Transverse colon (tissue), 4 donors: Measurements from ENCODE around the gene ATG2A. TPM values are rescaled to one million over a fixed set of nuclear protein-coding genes. Genes with fewer than 3 reads are reported as not detected.

Experiments used
- DNase-seq: peaks from one replicate; pipeline ENCODE4 v3.0.0-alpha.2; 2019
- H3K27ac ChIP-seq, 4 donors: fragments of 200-600 bp; sonication (generic); 2 replicates each; pipeline ENCODE4 v1.5.1; 2016 to 2018; ENCODE audit warnings: inconsistent platforms in 4 of 4
- H3K27me3 ChIP-seq: fragments of 200-600 bp; sonication (generic); 2 replicates; pipeline ENCODE4 v1.5.1; 2017; ENCODE audit warnings: inconsistent platforms
- H3K36me3 ChIP-seq, 4 donors: fragments of 200-600 bp; sonication (generic); 2 replicates each; pipeline ENCODE4 v1.5.1; 2017 to 2019; ENCODE audit warnings: inconsistent platforms in 4 of 4
- H3K4me1 ChIP-seq, 4 donors: fragments of 200-600 bp; sonication (generic); 2 replicates each; pipeline ENCODE4 v1.5.1; 2017 to 2020; ENCODE audit warnings: inconsistent platforms in 4 of 4
- H3K4me3 ChIP-seq, 4 donors: fragments of 200-600 bp; sonication (generic); 1 replicate in 1 of 4; 2 replicates in 3 of 4; pipeline versions ENCODE4 v1.5.1 to v1.6.1; 2017 to 2019; ENCODE audit warnings: inconsistent platforms in 4 of 4
- H3K9me3 ChIP-seq, 2 donors: fragments of 200-600 bp; sonication (generic); 2 replicates each; pipeline ENCODE4 v1.5.1; 2017 to 2019; ENCODE audit warnings: inconsistent platforms in 2 of 2
- EP300 ChIP-seq: sonication (generic); formaldehyde crosslinking; IDR thresholded peaks from one replicate; pipeline ENCODE4 v1.6.1; 2017; ENCODE audit warnings: antibody characterized with exemption, low read depth
- POLR2A ChIP-seq: fragments of 450-650 bp; IDR thresholded peaks from one replicate; pipeline ENCODE4 v1.6.1; 2016; ENCODE audit warnings: antibody characterized with exemption, mild to moderate bottlenecking, moderate library complexity
- POLR2AphosphoS5 ChIP-seq, 3 donors: sonication (generic); formaldehyde crosslinking; IDR thresholded peaks; one replicate each; pipeline ENCODE4 v1.6.1; 2016; ENCODE audit warnings: antibody characterized with exemption in 3 of 3
- WGBS, 2 donors: methylation state at CpG; one replicate each; pipeline ENCODE4 v1.1.5; 2018; ENCODE audit warnings: low coverage in 1 of 2; 5-methylcytosine and 5-hydroxymethylcytosine counted together
- in situ Hi-C, 4 donors: fragments of 200-750 bp; cut with MboI; loops; one replicate each; pipeline versions ENCODE4 v1.15.0 to v1.15.1; 2017; ENCODE audit warnings: low sequenced_read_pairs in 3 of 4, low pct_ligation_motif_present in 1 of 4, low pct_unique_long_range_greater_than_20kb in 1 of 4
- intact Hi-C: fragments of 100-400 bp; cut with DNase I; formaldehyde crosslinking; loops from one replicate; pipeline ENCODE4 v1.15.1; 2023; ENCODE audit warnings: low total_unique reads
- total RNA-seq, 4 donors: library from RNA; depleted of rRNA; stranded (reverse); fragments of >200 nt; gene quantifications; one replicate each; pipeline ENCODE4 v1.1.0, GENCODE V29; 2016
- TF ChIP-seq, protein P1 (sequence below), 5 experiments: fragments of 200-600 bp in 3 of 5; fragments of 450-650 bp in 2 of 5; sonication (generic) in 3 of 5; IDR thresholded peaks; 1 replicate in 2 of 5; 2 replicates in 3 of 5; pipeline ENCODE4 v1.5.1; 2016 to 2017; ENCODE audit warnings: antibody characterized with exemption in 5 of 5, inconsistent platforms in 3 of 5, mild to moderate bottlenecking in 2 of 5, moderate library complexity in 1 of 5

The ATG2A gene
- total RNA-seq, 4 donors from 2014 or later, result 30.1 to 82.3 (median 46.4) TPM

DNA sequence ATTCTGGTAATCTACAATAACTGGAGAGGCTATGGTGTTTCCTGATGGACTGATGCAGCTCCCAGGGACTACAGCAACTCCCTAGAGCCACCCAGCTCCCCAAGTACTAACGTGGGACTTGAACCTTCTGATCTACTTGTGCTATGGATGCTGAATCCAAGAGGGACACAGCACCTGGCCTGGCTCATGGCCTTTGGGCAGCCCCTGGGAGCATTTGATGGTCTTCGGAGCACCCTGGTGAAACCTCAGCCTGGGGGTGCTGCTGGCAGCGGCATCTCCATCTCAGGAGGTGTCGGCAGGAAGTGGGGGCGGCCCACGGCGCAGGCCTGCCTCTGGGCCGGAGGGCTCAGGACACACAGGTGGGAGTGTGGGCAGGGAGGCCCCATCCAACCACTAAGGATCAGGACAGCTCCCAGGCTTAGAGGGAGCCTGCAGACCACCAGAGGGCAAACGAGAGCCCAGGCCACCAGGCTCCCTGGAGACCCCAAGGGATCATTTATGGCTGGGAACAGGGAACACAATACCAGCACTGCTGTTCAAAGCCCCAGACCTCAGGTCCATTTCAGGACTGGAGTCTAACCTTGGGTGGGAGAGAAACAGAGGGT lies 47.3 kb downstream of the ATG2A start:
- intact Hi-C loops, result no loop called here
- peaks cover 58 to 80% (median 67%) of the 10 kb centered on the region in 4 donors for H3K4me1 ChIP-seq
- TF ChIP-seq, protein P1, sequence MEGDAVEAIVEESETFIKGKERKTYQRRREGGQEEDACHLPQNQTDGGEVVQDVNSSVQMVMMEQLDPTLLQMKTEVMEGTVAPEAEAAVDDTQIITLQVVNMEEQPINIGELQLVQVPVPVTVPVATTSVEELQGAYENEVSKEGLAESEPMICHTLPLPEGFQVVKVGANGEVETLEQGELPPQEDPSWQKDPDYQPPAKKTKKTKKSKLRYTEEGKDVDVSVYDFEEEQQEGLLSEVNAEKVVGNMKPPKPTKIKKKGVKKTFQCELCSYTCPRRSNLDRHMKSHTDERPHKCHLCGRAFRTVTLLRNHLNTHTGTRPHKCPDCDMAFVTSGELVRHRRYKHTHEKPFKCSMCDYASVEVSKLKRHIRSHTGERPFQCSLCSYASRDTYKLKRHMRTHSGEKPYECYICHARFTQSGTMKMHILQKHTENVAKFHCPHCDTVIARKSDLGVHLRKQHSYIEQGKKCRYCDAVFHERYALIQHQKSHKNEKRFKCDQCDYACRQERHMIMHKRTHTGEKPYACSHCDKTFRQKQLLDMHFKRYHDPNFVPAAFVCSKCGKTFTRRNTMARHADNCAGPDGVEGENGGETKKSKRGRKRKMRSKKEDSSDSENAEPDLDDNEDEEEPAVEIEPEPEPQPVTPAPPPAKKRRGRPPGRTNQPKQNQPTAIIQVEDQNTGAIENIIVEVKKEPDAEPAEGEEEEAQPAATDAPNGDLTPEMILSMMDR (IDR thresholded peaks at IDR 0.05), result peak in 2 of 5 experiments; percentile 9 to 13
- no peak for TF ChIP-seq POLR2AphosphoS5 (IDR thresholded peaks at IDR 0.05)
- no peak for TF ChIP-seq EP300
- TF ChIP-seq POLR2A, result no peak

GRCh38 chr11:64868904-64869570 lies 48.0 kb downstream of the ATG2A start:
- Histone ChIP-seq H3K4me1 (peaks cover 65 to 83% (median 71%) of the 10 kb centered on the region in 4 donors), H3K4me3 (no peak overlapping the region), H3K27me3 (no peaks in the 10 kb centered on the region), H3K27ac (peak overlapping the region; percentile 79 to 96 (median 94)), H3K9me3 (no peaks in the 10 kb centered on the region), H3K36me3 (peaks cover 0 to 5% (median 0%) of the 10 kb centered on the region in 4 donors)
- intact Hi-C loops, result no loop called here
- 52 to 64% methylated on average over 4 to 21 of the region's 21 CpGs for WGBS, 2 donors
- no peak for TF ChIP-seq EP300
- TF ChIP-seq, protein P1 (IDR thresholded peaks at IDR 0.05), result no peak
- TF ChIP-seq POLR2AphosphoS5 (IDR thresholded peaks at IDR 0.05), result no peak
- TF ChIP-seq POLR2A, result no peak
- no peak for DNase-seq
- in situ Hi-C loops, result no loop called here

More for the DNA sequence above, 47.3 kb downstream of the ATG2A start:
- Histone ChIP-seq H3K4me3 (no peak overlapping the region), H3K36me3 (peaks cover 0 to 5% (median 0%) of the 10 kb centered on the region in 4 donors), H3K27ac (peak overlapping the region; percentile 79 to 96 (median 94)), H3K9me3 (no peaks in the 10 kb centered on the region), H3K27me3 (no peaks in the 10 kb centered on the region)
- DNase-seq, result no peak
- 49% methylated on average over 9 of the region's 9 CpGs; no CpG with 5 or more reads in 1 of the 2 donors for WGBS, 2 donors
- in situ Hi-C loops, result no loop called here

DNA sequence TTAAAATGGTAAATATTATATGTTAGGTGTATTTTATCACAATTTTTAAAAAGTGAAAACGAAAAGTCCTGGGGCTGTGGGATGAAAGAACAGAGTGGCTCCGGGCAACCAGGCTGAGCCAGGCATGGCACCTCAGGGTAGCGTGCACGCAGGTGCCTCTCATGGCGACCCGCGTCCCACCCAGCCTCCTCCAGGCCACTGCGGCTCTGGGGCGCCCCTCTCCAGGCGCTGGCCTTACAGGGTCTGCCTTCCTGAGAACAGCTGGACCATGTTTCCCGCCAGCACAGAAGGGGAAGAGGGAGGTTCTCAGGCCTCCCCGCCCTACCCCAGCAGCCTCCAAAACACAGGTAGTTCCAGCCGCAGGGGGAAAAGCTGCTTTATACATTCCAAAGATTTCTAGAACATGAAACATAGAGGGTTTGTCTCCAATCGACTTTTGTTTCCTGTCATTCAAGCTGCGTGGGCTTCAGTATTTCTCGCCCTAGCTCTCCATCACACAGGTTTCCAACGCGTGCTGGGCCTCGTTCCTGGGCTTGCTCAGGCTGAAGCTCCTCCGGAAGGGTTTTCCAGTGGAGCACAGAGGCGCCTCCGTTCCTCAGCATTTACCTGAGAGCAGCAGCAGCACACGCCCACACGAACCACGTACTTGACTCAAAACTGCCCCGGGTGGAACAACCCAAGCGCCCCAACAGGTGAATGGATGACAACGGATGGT lies 49.1 kb downstream of the ATG2A start:
- Histone ChIP-seq H3K27ac (peak overlapping the region; percentile 79 to 96 (median 94)), H3K9me3 (no peaks in the 10 kb centered on the region), H3K36me3 (no peaks in the 10 kb centered on the region), H3K4me3 (no peak overlapping the region), H3K27me3 (no peaks in the 10 kb centered on the region), H3K4me1 (peaks cover 71 to 88% (median 75%) of the 10 kb centered on the region in 4 donors)
- TF ChIP-seq, protein P1 (IDR thresholded peaks at IDR 0.05), result no peak
- no peak for TF ChIP-seq EP300
- TF ChIP-seq POLR2A, result no peak
- TF ChIP-seq POLR2AphosphoS5 (IDR thresholded peaks at IDR 0.05), result no peak
- in situ Hi-C loops (no loop called here), intact Hi-C loops (no loop called here)
- 76 to 93% methylated on average over 3 to 28 of the region's 28 CpGs for WGBS, 2 donors
- no peak for DNase-seq

- no peak for TF ChIP-seq EP300
- TF ChIP-seq POLR2AphosphoS5 (IDR thresholded peaks at IDR 0.05), result no peak
- TF ChIP-seq, protein P1 (IDR thresholded peaks at IDR 0.05), result no peak
- TF ChIP-seq POLR2A, result no peak
- Histone ChIP-seq H3K9me3 (no peaks in the 10 kb centered on the region), H3K4me3 (no peak overlapping the region), H3K36me3 (no peaks in the 10 kb centered on the region), H3K4me1 (peaks cover 57 to 86% (median 65%) of the 10 kb centered on the region in 4 donors), H3K27me3 (no peaks in the 10 kb centered on the region), H3K27ac (peak overlapping the region; percentile 93 to 96 (median 94))
- intact Hi-C loops, result no loop called here
- 81% methylated on average over 4 of the region's 4 CpGs; no CpG with 5 or more reads in 1 of the 2 donors for WGBS, 2 donors
- no peak for DNase-seq
- in situ Hi-C loops, result no loop called here
Measured at GRCh38 chr11:64866173-64866491, 50.9 kb downstream of the ATG2A start.
